Aorta (tissue), 4 donors: ENCODE results near the gene NEK5. TPM values are rescaled to one million over a fixed set of nuclear protein-coding genes. Genes with fewer than 3 reads are reported as not detected.

Experiments
- polyA plus RNA-seq, 2 donors: library from polyadenylated mRNA; stranded (reverse); fragments of 200-250 nt; gene quantifications; one replicate each; pipeline ENCODE4 v1.2.3, GENCODE V29; 2013
- total RNA-seq, 2 donors: library from RNA; stranded (reverse); fragmentation: NEBNext Ultra II Directional; extraction: Animal tissue kit (Norgen Biotek cat#: 25700); gene quantifications; one replicate each; pipeline ENCODE4 v1.2.1, GENCODE V29; 2021
- donor health status: healthy with polysubstance abuse.
- donor health status: Bipolar disorder and iron deficiency.
- donor health status: DM: no; HTN: no; CAD: no.
- donor health status: DM: yes; HTN: yes; CAD: no.

The NEK5 gene
- total and polyA plus RNA-seq, 4 donors, result 0.15 to 1.4 (median 0.58) TPM; not detected in 1

Other genes starting within 250 kb of the NEK5 start
- 1 to 10 TPM; 9.7 to 9.8 TPM for gene ATP7B, start 117.6 kb downstream of the NEK5 start, total RNA-seq
- gene ATP7B, start 117.6 kb downstream of the NEK5 start, polyA plus RNA-seq, result 1 to 10 TPM in 1 of 2 donors, under 1 TPM in 1; 0.75 to 3.0 TPM
- gene ALG11, start 116.7 kb downstream of the NEK5 start, total RNA-seq, result 10 to 100 TPM; 29.9 to 32.5 TPM
- gene ALG11, start 116.7 kb downstream of the NEK5 start, polyA plus RNA-seq, result 1 to 10 TPM; 7.1 to 7.6 TPM
- gene UTP14C, start 104.4 kb downstream of the NEK5 start, total RNA-seq, result 10 to 100 TPM; 14.5 to 18.0 TPM
- 1 to 10 TPM; 4.4 to 8.2 TPM for gene UTP14C, start 104.4 kb downstream of the NEK5 start, polyA plus RNA-seq
- gene NEK3, start 30.5 kb upstream of the NEK5 start, total RNA-seq, result 10 to 100 TPM; 14.0 to 23.7 TPM
- gene NEK3, start 30.5 kb upstream of the NEK5 start, polyA plus RNA-seq, result 10 to 100 TPM in 1 of 2 donors, 1 to 10 TPM in 1; 4.9 to 70.0 TPM